DMS153 (cell line): Measurements from ENCODE around the gene PDIA6.
"Not testable (repeated sequence)": the region's sequence is repeated elsewhere in the genome, so short reads cannot be mapped to it uniquely, and the experiment has no call there.

Source experiments
- DNase-seq: peaks from one replicate; lab custom pipeline; 2025; lab: John Stamatoyannopoulos, UW

The PDIA6 gene

DNA sequence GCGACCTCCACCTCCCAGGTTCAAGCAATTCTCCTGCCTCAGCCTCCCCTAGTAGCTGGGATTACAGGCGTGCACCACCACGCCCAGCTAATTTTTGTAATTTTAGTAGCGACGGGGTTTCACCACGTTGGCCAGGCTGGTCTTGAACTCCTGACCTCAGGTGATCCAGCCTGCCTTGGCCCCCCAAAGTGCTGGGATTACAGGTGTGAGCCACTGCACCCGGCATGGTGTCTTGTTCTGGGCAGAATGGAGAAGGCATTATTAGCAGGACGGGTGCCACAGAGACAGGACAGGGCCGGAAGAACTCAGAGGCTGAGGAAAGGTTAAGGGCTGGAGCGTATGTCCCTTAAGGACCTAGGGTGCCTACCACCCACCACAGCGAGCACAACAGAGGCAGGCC lies 31.8 kb downstream of the PDIA6 start:
- DNase-seq = not testable (repeated sequence)

- no peak for DNase-seq
These were observed 32.1 kb downstream of the PDIA6 start for GRCh38 chr2:10780491-10780820.

- DNase-seq = no peak
These were observed 32.7 kb downstream of the PDIA6 start for GRCh38 chr2:10779776-10780490.

DNA sequence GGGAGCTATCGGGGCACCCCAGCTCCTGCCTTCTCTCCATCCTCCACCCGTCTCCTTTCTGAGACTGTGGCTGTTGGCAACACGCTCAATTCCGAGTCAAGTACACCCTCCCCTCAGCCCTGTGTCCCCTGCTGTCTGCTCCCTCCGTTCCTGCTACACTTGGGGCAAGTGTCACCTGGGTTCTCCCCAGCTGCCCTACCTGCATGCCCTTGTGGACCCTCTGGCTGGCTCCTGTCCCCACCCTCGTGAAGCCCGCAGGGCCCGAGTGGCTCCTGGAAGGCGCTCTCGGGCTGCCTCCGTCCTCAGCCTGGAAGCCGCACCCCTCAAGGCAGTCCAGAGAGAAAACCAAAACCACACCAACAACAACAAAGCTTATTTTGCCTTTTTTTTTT lies 33.9 kb downstream of the PDIA6 start:
- no peak for DNase-seq

DNA sequence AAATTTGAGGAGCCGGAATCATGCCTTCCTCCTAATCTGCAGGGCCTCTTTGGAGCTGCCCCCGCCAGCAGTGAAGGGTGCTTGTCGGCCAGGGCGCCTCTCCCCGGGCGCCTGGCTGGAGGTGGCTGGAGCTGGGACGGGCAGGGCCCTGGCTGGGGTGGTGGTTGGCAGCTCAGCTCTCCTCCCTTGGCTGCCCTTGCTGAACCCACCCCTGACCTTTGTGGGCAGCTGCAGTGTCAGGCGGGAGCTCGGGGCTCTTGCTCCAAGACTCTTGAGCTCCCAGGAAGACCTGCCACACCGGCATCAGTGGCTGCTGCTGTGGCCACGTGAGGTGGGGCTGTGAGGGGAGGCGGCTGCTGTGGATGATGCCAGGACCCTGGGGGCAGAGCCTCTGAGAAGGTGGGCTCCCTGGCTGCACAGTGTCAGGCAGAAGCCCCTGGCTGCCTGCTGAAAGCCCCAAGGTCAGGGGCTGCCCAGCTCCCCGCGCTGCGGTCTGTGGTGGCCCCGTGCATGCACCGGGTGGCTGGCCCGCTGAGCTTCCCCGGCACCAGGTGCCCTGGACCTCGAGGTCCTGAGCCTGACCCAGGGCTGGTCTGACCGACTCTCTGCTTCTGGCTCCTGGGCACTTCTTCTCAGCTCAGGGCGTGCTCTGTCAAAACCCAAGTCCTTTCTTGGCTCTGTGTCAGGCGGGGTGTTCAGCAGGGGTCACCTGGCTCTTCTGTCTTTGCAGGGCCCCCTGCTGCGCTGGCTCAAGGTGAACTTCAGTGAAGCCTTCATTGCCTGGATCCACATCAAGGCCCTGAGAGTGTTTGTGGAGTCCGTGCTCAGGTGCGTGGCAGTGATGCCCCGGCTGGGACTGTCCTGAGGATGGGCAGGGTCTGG lies 34.5 kb downstream of the PDIA6 start:
- no peak for DNase-seq

- DNase-seq = no peak
These were observed 35.3 kb downstream of the PDIA6 start for GRCh38 chr2:10777111-10777841.

DNA sequence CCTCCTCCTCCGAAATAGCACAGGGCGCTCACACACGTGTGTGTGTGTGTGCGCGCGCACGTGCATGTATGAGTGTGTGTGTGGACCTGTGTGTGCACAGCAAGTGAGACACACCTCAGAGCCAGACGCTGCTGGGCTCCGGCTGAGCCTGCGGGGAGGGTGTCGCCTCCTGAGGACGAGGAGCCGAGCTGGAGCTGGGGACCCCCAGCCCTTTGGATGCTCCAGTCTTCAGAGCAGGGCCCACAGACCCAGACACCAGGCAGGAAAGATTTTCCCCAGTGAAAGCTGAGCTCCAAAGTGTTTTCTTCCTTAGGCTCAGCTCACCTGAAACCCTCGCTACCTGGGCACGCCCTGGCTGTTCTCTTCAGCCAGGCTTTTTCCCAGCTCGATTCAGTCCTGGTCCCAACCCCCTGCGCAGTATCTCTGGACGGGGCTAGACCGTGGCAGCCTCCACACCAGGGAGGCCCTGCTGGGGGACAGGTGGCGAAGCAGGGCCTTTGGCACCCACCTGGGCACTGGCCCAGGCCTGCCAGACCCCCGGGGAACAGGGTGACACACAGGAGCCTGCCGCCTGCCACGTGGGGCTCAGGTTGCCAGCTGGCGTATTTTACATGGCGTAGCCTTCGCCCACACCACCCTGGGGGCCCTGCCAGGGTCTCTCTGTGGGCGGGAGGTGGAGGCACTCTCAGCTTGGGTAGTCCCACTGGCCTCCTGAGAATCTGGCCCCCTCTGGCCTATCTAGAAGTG lies 36.2 kb downstream of the PDIA6 start:
- no peak for DNase-seq

DNA sequence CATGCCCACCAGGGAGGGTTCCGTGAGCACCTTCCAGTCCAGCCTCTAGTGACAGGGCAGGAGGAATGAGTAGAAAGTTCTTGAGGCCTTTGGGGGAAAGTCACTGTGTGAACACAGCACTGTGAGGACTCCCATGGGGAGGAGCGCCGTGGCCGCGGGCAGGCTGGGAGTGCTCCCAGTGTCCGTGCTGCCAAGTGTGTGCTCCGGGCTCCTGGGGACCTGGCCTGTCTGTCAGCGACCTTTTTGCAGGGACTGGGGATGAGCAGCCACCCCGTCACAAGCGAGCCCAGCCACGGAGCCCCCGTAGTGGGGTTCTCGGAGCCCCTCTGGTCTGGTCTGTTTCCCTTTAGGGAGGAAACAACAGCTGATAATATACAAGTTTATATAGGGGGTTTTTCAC lies 36.8 kb downstream of the PDIA6 start:
- no peak for DNase-seq

GRCh38 chr2:10775021-10775780 lies 37.4 kb downstream of the PDIA6 start:
- no peak for DNase-seq

- DNase-seq = no peak
These were observed 38.2 kb downstream of the PDIA6 start for GRCh38 chr2:10774394-10774793.

DNA sequence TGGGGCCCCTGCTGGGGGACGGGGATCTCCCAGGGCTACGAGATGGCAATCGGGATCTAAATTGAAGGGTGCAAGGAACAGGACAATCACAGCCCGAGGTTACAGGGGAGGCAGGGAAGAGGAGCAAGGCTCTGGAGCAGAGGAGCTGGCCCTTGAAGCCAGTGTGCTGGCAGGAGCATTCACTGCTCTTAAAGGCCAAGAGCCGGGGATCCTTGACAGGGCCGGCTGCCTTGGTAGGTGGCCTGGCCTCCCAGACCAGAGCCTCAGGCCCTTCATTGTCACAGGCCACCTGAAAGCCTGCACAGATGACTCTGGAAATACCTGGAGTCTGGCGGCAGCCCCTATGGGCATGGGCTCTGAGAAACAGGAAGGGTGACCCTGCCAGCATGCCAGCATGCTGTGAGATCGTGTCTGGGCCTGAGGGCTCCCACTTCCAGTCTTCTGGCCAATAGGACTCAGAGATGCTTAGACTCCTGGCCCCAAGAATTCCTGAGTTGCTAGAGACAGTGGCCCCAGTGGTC lies 38.7 kb downstream of the PDIA6 start:
- DNase-seq = no peak

GRCh38 chr2:10772868-10773215 lies 39.7 kb downstream of the PDIA6 start:
- DNase-seq = no peak

DNA sequence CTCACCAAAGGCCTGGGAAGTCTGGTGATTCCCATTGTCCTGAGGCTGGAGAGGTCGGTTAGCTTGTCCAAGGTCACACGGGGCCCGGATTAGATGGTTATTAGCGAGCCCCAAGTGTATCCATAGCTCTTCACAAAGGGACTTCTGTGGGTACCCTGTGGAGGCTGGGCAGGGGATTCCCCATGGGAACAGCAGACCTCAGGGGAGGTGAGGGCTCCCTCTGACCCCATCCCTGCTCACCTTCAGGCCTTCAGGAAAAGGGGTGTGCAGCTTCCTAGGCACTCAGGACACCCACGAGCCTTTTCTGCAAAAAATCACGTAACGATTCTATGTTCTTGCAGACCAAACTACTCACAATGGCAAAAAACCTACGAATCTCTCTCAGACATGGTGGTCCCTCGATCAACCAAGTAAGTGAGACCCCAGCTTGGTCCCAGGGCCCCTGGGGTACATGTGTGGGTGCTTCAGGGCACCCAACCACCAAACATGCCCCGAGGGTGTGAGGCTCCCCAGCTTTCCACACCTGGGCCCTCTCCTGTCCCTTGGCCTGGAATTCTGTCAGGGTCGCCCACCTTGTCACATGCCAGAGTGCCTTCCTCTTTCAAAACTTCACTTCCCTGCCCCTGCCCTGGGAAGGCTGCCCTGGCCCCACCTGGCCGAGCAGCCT lies 40.3 kb downstream of the PDIA6 start:
- DNase-seq = no peak

- no peak for DNase-seq
These were observed 40.8 kb downstream of the PDIA6 start for GRCh38 chr2:10771786-10772185.

- no peak for DNase-seq
These were observed 41.4 kb downstream of the PDIA6 start for GRCh38 chr2:10770956-10771750.

DNA sequence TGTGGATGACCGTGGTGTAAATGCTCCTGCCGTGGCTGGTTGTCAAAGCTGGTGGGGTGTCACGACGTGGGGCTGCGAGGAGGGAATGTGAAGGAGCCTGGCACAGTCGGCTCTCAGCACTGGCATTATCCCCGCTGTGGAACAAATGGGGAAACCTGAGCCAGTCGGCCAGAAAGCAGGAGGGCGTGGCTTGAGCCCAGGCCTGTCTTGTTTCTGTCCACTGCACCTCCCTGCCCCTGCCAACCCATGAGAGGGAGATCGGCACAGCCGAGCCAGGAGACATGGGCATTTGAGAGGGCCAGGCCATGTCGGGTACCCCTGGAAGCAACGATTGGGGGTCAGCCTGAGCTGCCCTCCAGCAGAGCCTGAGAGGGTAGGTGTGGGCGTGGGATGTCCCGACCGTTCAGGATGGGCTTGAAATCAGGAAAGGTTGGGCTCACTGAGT lies 44.5 kb downstream of the PDIA6 start:
- DNase-seq = no peak

DNA sequence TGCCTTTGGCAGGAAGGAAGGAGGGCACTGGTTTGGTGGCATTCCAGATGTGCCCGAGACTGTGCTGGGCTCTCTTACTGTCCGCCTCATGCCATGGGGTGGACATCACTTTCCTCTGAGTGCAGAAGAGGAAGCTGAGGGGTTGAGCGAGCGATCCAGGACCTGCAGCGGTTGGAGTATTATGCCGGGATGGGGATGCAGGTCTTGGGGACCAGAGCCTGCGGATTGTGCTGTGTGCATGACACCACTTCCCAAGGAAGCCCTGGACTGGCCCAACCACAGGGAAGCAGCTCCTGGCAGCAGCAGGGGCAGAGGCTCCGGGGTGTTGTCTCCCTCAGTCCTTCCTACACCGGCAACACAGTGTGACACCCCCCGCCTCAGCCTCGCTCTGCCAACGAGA lies 46.7 kb downstream of the PDIA6 start:
- DNase-seq = no peak

GRCh38 chr2:10765461-10765860 lies 47.1 kb downstream of the PDIA6 start:
- DNase-seq = no peak

GRCh38 chr2:10764896-10765295 lies 47.7 kb downstream of the PDIA6 start:
- DNase-seq = no peak
